H1 (cell line): ENCODE measurements around the gene COMMD7. TPM values are rescaled to one million over a fixed set of nuclear protein-coding genes. Genes with fewer than 3 reads are reported as not detected.
A peak's percentile ranks its signal among the peaks of the same experiment; 100 is the strongest.

Experiments
- CTCF ChIA-PET: fragments of 300-600 bp; sonication (Branson Sonifier 250); formaldehyde crosslinking; loops from one replicate; lab custom pipeline; 2021; ENCODE audit not compliant: partially characterized antibody; lab: Charles Lee
- POLR2A ChIA-PET: fragments of 300-600 bp; sonication (Branson Sonifier 250); formaldehyde crosslinking; loops from one replicate; lab custom pipeline; 2021; ENCODE audit warnings: inconsistent platforms; ENCODE audit not compliant: partially characterized antibody; lab: Charles Lee
- DNase-seq, 2 experiments: peaks; one replicate each; pipeline versions ENCODE4 v3.0.0 to v3.0.0-alpha.2; 2010 to 2022; ENCODE audit warnings: low spot score in 2 of 2, low read depth in 1 of 2, mixed read lengths in 1 of 2
- FAIRE-seq: peaks from 2 replicates; lab custom pipeline; 2011; peaks lifted over from hg19 to GRCh38; lab: Jason Lieb, UNC
- H2AFZ ChIP-seq: 2 replicates; pipeline ENCODE4 v1.8.1; 2012; ENCODE audit warnings: low read length, inconsistent platforms
- H2AK5ac ChIP-seq: 2 replicates; pipeline ENCODE4 v1.6.1; 2013; ENCODE audit warnings: low read depth, low read length
- H2BK120ac ChIP-seq: replicated peaks from 2 replicates; pipeline ENCODE3; 2013; ENCODE audit warnings: low read depth, low read length, inconsistent platforms
- H2BK12ac ChIP-seq: 2 replicates; pipeline ENCODE4 v1.6.1; 2013; ENCODE audit warnings: low read depth, low read length
- H2BK15ac ChIP-seq: 2 replicates; pipeline ENCODE4 v1.6.1; 2013; ENCODE audit warnings: low read length
- H2BK20ac ChIP-seq: 2 replicates; pipeline ENCODE4 v1.6.1; 2013; ENCODE audit warnings: low read length
- H2BK5ac ChIP-seq: 2 replicates; pipeline ENCODE4 v1.6.1; 2013; ENCODE audit warnings: low read depth, low read length
- H3K14ac ChIP-seq: 2 replicates; pipeline ENCODE4 v1.6.1; 2013; ENCODE audit warnings: inconsistent platforms; ENCODE audit not compliant: insufficient read length
- H3K18ac ChIP-seq: 2 replicates; pipeline ENCODE4 v1.6.1; 2013; ENCODE audit warnings: low read length; ENCODE audit errors: extremely low read depth
- H3K23ac ChIP-seq: 2 replicates; pipeline ENCODE4 v1.6.1; 2013; ENCODE audit warnings: inconsistent platforms; ENCODE audit not compliant: insufficient read length
- H3K23me2 ChIP-seq: 2 replicates; pipeline ENCODE4 v1.6.1; 2013; ENCODE audit warnings: low read depth, low read length
- H3K27ac ChIP-seq: 2 replicates; pipeline ENCODE4 v1.6.1; 2011; ENCODE audit warnings: low read depth, low read length, inconsistent platforms
- H3K27me3 ChIP-seq, 4 experiments: replicated peaks in 1 of 4; 1 replicate in 1 of 4; 2 replicates in 3 of 4; pipeline versions ENCODE4 v1.6.1 to v1.8.1; 2011 to 2013; ENCODE audit warnings: low read length in 3 of 4, mild to moderate bottlenecking in 3 of 4, inconsistent platforms in 2 of 4, mixed read lengths in 2 of 4, moderate library complexity in 1 of 4; ENCODE audit not compliant: control insufficient read depth in 3 of 4, insufficient read depth in 3 of 4; ENCODE audit errors: extremely low read depth in 1 of 4
- H3K36me3 ChIP-seq, 4 experiments: 2 replicates each; pipeline versions ENCODE4 v1.6.1 to v1.8.1; 2011 to 2013; ENCODE audit warnings: mild to moderate bottlenecking in 4 of 4, low read length in 3 of 4, moderate library complexity in 2 of 4, control low read depth in 1 of 4, inconsistent platforms in 1 of 4; ENCODE audit not compliant: insufficient read depth in 4 of 4, control insufficient read depth in 2 of 4
- H3K4ac ChIP-seq: replicated peaks from 2 replicates; pipeline ENCODE3; 2013; ENCODE audit warnings: low read length, low read depth, mixed read lengths, inconsistent platforms; ENCODE audit not compliant: insufficient read length
- H3K4me1 ChIP-seq, 4 experiments: replicated peaks in 1 of 4; 1 replicate in 1 of 4; 2 replicates in 3 of 4; pipeline versions ENCODE4 v1.6.1 to v1.8.1; 2011 to 2013; ENCODE audit warnings: low read length in 3 of 4, inconsistent platforms in 2 of 4, mixed read lengths in 1 of 4; ENCODE audit not compliant: insufficient read depth in 4 of 4, control insufficient read depth in 3 of 4
- H3K4me2 ChIP-seq, 2 experiments: 2 replicates each; pipeline versions ENCODE4 v1.6.1 to v1.8.1; 2011 to 2013; ENCODE audit warnings: low read depth in 2 of 2, low read length in 2 of 2, control low read depth in 1 of 2, inconsistent platforms in 1 of 2, mild to moderate bottlenecking in 1 of 2; ENCODE audit not compliant: insufficient read depth in 1 of 2
- H3K4me3 ChIP-seq, 4 experiments: fragments of 200-600, 300-600 bp in 1 of 4; sonication (generic), shearing (Covaris generic), sonication (Bioruptor Twin) in 1 of 4; 2 replicates each; pipeline versions ENCODE4 v1.5.1 to v1.8.1; 2011 to 2016; ENCODE audit warnings: low read length in 4 of 4, low read depth in 3 of 4, control low read depth in 2 of 4, inconsistent platforms in 2 of 4, mild to moderate bottlenecking in 2 of 4, mixed read lengths in 1 of 4, moderate library complexity in 1 of 4; ENCODE audit not compliant: insufficient read depth in 2 of 4; ENCODE audit errors: extremely low read depth in 1 of 4
- H3K56ac ChIP-seq: replicated peaks from 2 replicates; pipeline ENCODE3; 2013; ENCODE audit warnings: low read depth, mild to moderate bottlenecking, mixed read lengths, low read length, inconsistent platforms; ENCODE audit not compliant: insufficient read length
- H3K79me1 ChIP-seq: 2 replicates; pipeline ENCODE4 v1.6.1; 2013; ENCODE audit warnings: low read depth, low read length, control low read depth
- H3K79me2 ChIP-seq, 2 experiments: 2 replicates each; pipeline versions ENCODE4 v1.6.1 to v1.8.1; 2012 to 2013; ENCODE audit warnings: low read length in 2 of 2, mild to moderate bottlenecking in 2 of 2, inconsistent platforms in 1 of 2; ENCODE audit not compliant: insufficient read depth in 2 of 2, control insufficient read depth in 1 of 2
- H3K9ac ChIP-seq, 4 experiments: replicated peaks in 1 of 4; 1 replicate in 1 of 4; 2 replicates in 3 of 4; pipeline versions ENCODE4 v1.6.1 to v1.8.1; 2011 to 2013; ENCODE audit warnings: low read depth in 3 of 4, low read length in 3 of 4, control low read depth in 2 of 4, mild to moderate bottlenecking in 2 of 4, moderate library complexity in 2 of 4, inconsistent platforms in 1 of 4; ENCODE audit errors: extremely low read depth in 1 of 4
- H3K9me3 ChIP-seq, 2 experiments: 2 replicates each; pipeline versions ENCODE4 v1.6.1 to v1.8.1; 2012 to 2013; ENCODE audit warnings: mild to moderate bottlenecking in 2 of 2, moderate library complexity in 2 of 2, control low read depth in 1 of 2, inconsistent platforms in 1 of 2, low read depth in 1 of 2, low read length in 1 of 2, mixed read lengths in 1 of 2; ENCODE audit not compliant: insufficient read depth in 2 of 2
- H4K20me1 ChIP-seq, 2 experiments: replicated peaks in 1 of 2; 2 replicates each; pipeline versions ENCODE3 to v1.8.1; 2011 to 2013; ENCODE audit warnings: inconsistent platforms in 2 of 2, low read length in 2 of 2, mild to moderate bottlenecking in 1 of 2; ENCODE audit not compliant: insufficient read depth in 2 of 2, control insufficient read depth in 1 of 2
- H4K5ac ChIP-seq: 2 replicates; pipeline ENCODE4 v1.6.1; 2013; ENCODE audit warnings: low read length, low read depth, mixed read lengths, inconsistent platforms; ENCODE audit not compliant: insufficient read length
- H4K8ac ChIP-seq: 2 replicates; pipeline ENCODE4 v1.8.0; 2013; ENCODE audit warnings: mild to moderate bottlenecking, moderate library complexity, low read length, inconsistent platforms; ENCODE audit not compliant: insufficient read depth; ENCODE audit errors: extremely low read depth
- H4K91ac ChIP-seq: replicated peaks from 2 replicates; pipeline ENCODE3; 2013; ENCODE audit warnings: low read length, mixed read lengths, inconsistent platforms; ENCODE audit not compliant: insufficient read length
- KDM1A ChIP-seq: fragments of 200-600, 300-600 bp; sonication (generic); IDR thresholded peaks from 2 replicates; pipeline ENCODE4 v1.7.1; 2016; ENCODE audit warnings: mild to moderate bottlenecking, low read length, borderline replicate concordance
- POLR2AphosphoS5 ChIP-seq: IDR thresholded peaks from 2 replicates; pipeline ENCODE4 v1.6.1; 2011; ENCODE audit warnings: low read depth, low read length
- WGBS, 2 experiments: shearing (Covaris generic) in 1 of 2; methylation state at CpG; one replicate each; pipeline versions ENCODE4 v1.1.6 to v1.1.7; 2013 to 2015; ENCODE audit warnings: low lambda C conversion rate in 2 of 2, mixed read lengths in 2 of 2, inconsistent platforms in 1 of 2, low coverage in 1 of 2, missing lambda C conversion rate in 1 of 2; ENCODE audit not compliant: insufficient replicate concordance in 2 of 2, insufficient coverage in 1 of 2, insufficient read length in 1 of 2; ENCODE audit errors: extremely low coverage in 1 of 2, missing lambda C conversion rate in 1 of 2; 5-methylcytosine and 5-hydroxymethylcytosine counted together
- polyA plus RNA-seq, 7 experiments: library from polyadenylated mRNA; depleted of rRNA in 3 of 7; stranded (reverse) in 5 of 7; unstranded in 2 of 7; fragments of >200 nt in 5 of 7; fragments of 200-250 nt in 2 of 7; gene quantifications; 1 replicate in 5 of 7; 2 replicates in 1 of 7; 4 replicates in 1 of 7; pipeline versions ENCODE4 v1.2.1 to v1.2.3, GENCODE V29; 2011 to 2013; ENCODE audit warnings: missing spikeins in 2 of 7, mixed read lengths in 2 of 7
- total RNA-seq: library from RNA; stranded (reverse); fragmentation: NEBNext Ultra II Directional; extraction: Animal tissue kit (Norgen Biotek cat#: 25700); gene quantifications from 2 replicates; pipeline ENCODE4 v1.2.1, GENCODE V29; 2021

The COMMD7 gene
- total and polyA plus RNA-seq, 2 of the 8 experiments (the other 6 are each of a cell fraction or from before 2014, with no cell fraction given), result 39.4 to 48.9 TPM

DNA sequence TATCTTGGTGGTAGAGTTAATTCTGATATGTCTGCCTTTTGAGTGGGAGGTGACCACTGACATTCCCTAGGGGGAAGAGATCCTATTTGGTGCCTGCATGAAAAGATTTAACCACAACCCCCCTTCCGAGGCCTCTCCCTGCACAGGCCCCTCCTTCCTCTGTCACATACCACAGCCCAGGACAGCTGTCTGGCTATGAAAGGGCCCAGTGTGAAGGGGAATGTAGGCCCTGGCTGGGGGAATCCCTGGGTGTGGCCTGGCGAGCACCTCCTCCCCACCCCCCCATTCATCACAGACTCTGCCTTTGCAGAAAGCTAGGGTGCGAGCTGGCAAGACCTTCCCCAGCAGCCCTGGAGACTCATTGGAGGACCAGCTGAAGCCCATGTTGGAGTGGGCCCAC is 49.0 kb upstream of the COMMD7 start:
- Histone ChIP-seq H3K56ac (no peak overlapping the region), H3K4me3 (no peak overlapping the region), H2AFZ (no peak overlapping the region), H3K4me2 (no peak overlapping the region), H3K27ac (0 out of 2 replicates have a peak overlapping the region, but pooled peaks have one; percentile 16), H2BK15ac (no peak overlapping the region), H3K18ac (no peak overlapping the region), H3K79me2 (peaks cover 0 to 71% of the 10 kb centered on the region in 2 experiments; a peak in 2 of 4 replicates), H3K79me1 (peaks cover 4% of the 10 kb centered on the region; the same call in 1 of the 2 replicates), H3K36me3 (peaks cover 80 to 97% (median 90%) of the 10 kb centered on the region in 4 experiments), H3K23me2 (no peaks in the 10 kb centered on the region), H4K5ac (no peak overlapping the region), H3K9me3 (no peaks in the 10 kb centered on the region), H2AK5ac (no peak overlapping the region), H3K14ac (no peak overlapping the region), H3K4ac (no peak overlapping the region), H2BK120ac (no peak overlapping the region), H4K91ac (no peak overlapping the region), H3K9ac (no peak overlapping the region), H2BK20ac (no peak overlapping the region), H2BK5ac (no peak overlapping the region), H3K27me3 (no peaks in the 10 kb centered on the region), H4K8ac (no peak overlapping the region), H3K4me1 (peaks cover 0 to 9% (median 2%) of the 10 kb centered on the region in 4 experiments; a peak in 4 of 7 replicates), H2BK12ac (no peak overlapping the region), H3K23ac (no peak overlapping the region), H4K20me1 (peaks cover 29 to 37% of the 10 kb centered on the region in 2 experiments)
- POLR2A ChIA-PET, result interaction anchor here (0.6 to 9.9 kb wide), 7 partner anchors 14 to 118 kb away, joined by 3 to 112 read pairs (median 3); partner anchors contain the start of gene DNMT3B
- FAIRE-seq, result no peak
- peak; percentile 26 for TF ChIP-seq POLR2AphosphoS5
- TF ChIP-seq KDM1A, result no peak
- WGBS, 2 experiments, result 84% methylated on average over 3 of the region's 3 CpGs; no CpG with 5 or more reads in 1 of the 2 experiments
- CTCF ChIA-PET, result interaction anchor here (0.8 to 6.0 kb wide), 6 partner anchors 10 to 212 kb away, joined by 3 to 88 read pairs (median 3); partner anchors contain the start of genes MAPRE1 and SUN5
- DNase-seq, result no peak
